ENCODE data around the gene CDKN1B. TPM values are rescaled to one million over a fixed set of nuclear protein-coding genes. Genes with fewer than 3 reads are reported as not detected.

The CDKN1B gene
- total and polyA plus RNA-seq, 2 donors (not counting 3 experiments of a cell fraction or from before 2014, with no cell fraction given) = 12.7 to 40.8 TPM

DNA sequence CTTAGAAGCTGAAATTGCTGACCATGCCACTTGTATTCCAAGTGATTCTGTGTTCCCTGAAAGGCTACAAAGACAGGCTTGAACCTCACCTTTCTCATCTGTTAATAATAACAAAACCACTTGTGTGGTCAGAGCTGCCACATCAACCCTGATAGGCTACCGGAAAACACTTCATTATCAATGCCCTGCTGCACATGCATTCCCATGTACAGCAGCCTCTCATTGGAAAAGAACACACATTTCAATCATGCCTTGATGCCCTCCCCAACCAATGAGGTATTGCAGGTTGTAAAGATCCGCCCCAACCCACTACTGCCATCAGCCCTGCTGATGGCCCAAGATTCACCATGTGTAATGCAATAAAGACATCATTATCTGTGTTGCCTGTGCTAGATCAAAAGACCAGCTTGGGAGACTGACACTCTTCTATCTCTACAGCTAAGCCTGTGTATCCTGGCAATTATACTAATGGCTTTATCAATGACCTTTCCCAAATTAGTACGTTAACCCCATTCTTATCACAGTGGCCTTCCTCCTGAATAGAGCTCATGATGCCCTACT, 24.0 kb upstream of the CDKN1B start:
- no peak for TF ChIP-seq POLR2A (IDR thresholded peaks at IDR 0.05; ENCODE audit: low read depth, low read length)
- TF ChIP-seq EZH2 (IDR thresholded peaks at IDR 0.05; ENCODE audit: borderline replicate concordance, low read depth, low read length, severe bottlenecking) = no peak
- no peak for TF ChIP-seq MYC (IDR thresholded peaks at IDR 0.05; ENCODE audit: low read depth, low read length)
- TF ChIP-seq FOS (IDR thresholded peaks at IDR 0.05; ENCODE audit: borderline replicate concordance, insufficient read depth, low read length) = no peak
- TF ChIP-seq POLR2AphosphoS5 (IDR thresholded peaks at IDR 0.05; ENCODE audit: insufficient read depth, low read depth, low read length) = no peak
- TF ChIP-seq GATA2 (IDR thresholded peaks at IDR 0.05; ENCODE audit: insufficient read depth, insufficient read length, low read depth, low read length) = no peak
- TF ChIP-seq JUN (IDR thresholded peaks at IDR 0.05; ENCODE audit: borderline replicate concordance, insufficient read depth, insufficient read length, low read depth) = no peak
- TF ChIP-seq, protein P1, sequence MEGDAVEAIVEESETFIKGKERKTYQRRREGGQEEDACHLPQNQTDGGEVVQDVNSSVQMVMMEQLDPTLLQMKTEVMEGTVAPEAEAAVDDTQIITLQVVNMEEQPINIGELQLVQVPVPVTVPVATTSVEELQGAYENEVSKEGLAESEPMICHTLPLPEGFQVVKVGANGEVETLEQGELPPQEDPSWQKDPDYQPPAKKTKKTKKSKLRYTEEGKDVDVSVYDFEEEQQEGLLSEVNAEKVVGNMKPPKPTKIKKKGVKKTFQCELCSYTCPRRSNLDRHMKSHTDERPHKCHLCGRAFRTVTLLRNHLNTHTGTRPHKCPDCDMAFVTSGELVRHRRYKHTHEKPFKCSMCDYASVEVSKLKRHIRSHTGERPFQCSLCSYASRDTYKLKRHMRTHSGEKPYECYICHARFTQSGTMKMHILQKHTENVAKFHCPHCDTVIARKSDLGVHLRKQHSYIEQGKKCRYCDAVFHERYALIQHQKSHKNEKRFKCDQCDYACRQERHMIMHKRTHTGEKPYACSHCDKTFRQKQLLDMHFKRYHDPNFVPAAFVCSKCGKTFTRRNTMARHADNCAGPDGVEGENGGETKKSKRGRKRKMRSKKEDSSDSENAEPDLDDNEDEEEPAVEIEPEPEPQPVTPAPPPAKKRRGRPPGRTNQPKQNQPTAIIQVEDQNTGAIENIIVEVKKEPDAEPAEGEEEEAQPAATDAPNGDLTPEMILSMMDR (IDR thresholded peaks at IDR 0.05; ENCODE audit: extremely low read depth in 1 of 2, insufficient read depth in 1 of 2, low read depth in 1 of 2, low read length in 2 of 2) = no peak
- TF ChIP-seq, protein P2, sequence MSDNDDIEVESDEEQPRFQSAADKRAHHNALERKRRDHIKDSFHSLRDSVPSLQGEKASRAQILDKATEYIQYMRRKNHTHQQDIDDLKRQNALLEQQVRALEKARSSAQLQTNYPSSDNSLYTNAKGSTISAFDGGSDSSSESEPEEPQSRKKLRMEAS (IDR thresholded peaks at IDR 0.05; ENCODE audit: insufficient read depth, insufficient read length) = no peak
- Histone ChIP-seq H3K4me1 (ENCODE audit: control insufficient read depth, extremely low read depth, insufficient read depth, low read length) (peaks cover 19% of the 10 kb centered on the region), H3K4me3 (replicated peaks in 1 of 3; ENCODE audit: insufficient read depth in 1 of 3, low read depth in 1 of 3, low read length in 3 of 3) (no peak overlapping the region), H2AFZ (ENCODE audit: low read depth, low read length) (no peak overlapping the region), H4K20me1 (replicated peaks; ENCODE audit: control insufficient read depth, extremely low read depth, insufficient read depth, low read length) (no peaks in the 10 kb centered on the region), H3K79me2 (ENCODE audit: control insufficient read depth, insufficient read depth, low read length) (no peaks in the 10 kb centered on the region), H3K36me3 (ENCODE audit: control insufficient read depth in 2 of 2, extremely low read depth in 1 of 2, insufficient read depth in 2 of 2, low read length in 2 of 2) (no peaks in the 10 kb centered on the region), H3K27ac (ENCODE audit: insufficient read depth, low read depth, low read length) (no peak overlapping the region), H3K9ac (replicated peaks; ENCODE audit: extremely low read depth, insufficient read depth, low read length) (no peak overlapping the region), H3K9me3 (replicated peaks; ENCODE audit: control insufficient read depth, insufficient read depth, low read length) (no peaks in the 10 kb centered on the region), H3K27me3 (ENCODE audit: control insufficient read depth in 2 of 2, insufficient read depth in 2 of 2, low read length in 2 of 2) (no peaks in the 10 kb centered on the region), H3K9me1 (replicated peaks; ENCODE audit: control insufficient read depth, extremely low read depth, insufficient read depth, low read length) (no peaks in the 10 kb centered on the region), H3K4me2 (ENCODE audit: insufficient read depth, low read length) (no peak overlapping the region)
- POLR2A ChIA-PET = no interaction called here
- intact Hi-C loops (cut with micrococcal nuclease) = no loop called here
- no peak for FAIRE-seq
- DNase-seq (ENCODE audit: low read depth, low spot score) = no peak
- BruUV-seq (replicated peaks) = no TSS peak
- CTCF ChIA-PET = interaction anchor here (2.1 kb wide), 1 partner anchor 21 kb away, joined by 4 read pairs; no protein-coding TSS in a partner anchor
- dilution Hi-C loops (cut with MboI; ENCODE audit: extremely low pct_ligation_motif_present, low sequenced_read_pairs) = no loop called here

All from endothelial cell of umbilical vein (primary cell).